HepG2 (cell line): Measurements from ENCODE around the gene CARMIL3. TPM values are rescaled to one million over a fixed set of nuclear protein-coding genes. Genes with fewer than 3 reads are reported as not detected.
A peak's percentile ranks its signal among the peaks of the same experiment; 100 is the strongest.

Source experiments
- CREM ChIP-seq, 2 experiments: sonication (generic) in 1 of 2; formaldehyde crosslinking in 1 of 2; IDR thresholded peaks; 2 replicates each; pipeline versions ENCODE4 v1.4.0 to v1.6.1; 2016 to 2020; ENCODE audit warnings: antibody characterized with exemption in 1 of 2, mild to moderate bottlenecking in 1 of 2, missing genetic modification reagents in 1 of 2
- ELK4 ChIP-seq: sonication (generic); formaldehyde crosslinking; IDR thresholded peaks from 2 replicates; pipeline ENCODE4 v1.9.0; 2021; ENCODE audit warnings: missing genetic modification reagents, borderline replicate concordance
- ETV5 ChIP-seq: IDR thresholded peaks from 2 replicates; pipeline ENCODE4 v1.6.1; 2018; ENCODE audit warnings: missing biosample characterization, missing genetic modification reagents, inconsistent platforms, borderline replicate concordance
- FOXC1 ChIP-seq: sonication (generic); formaldehyde crosslinking; IDR thresholded peaks from 2 replicates; pipeline ENCODE4 v1.8.0; 2022; ENCODE audit warnings: mild to moderate bottlenecking, missing genetic modification reagents, borderline replicate concordance
- HCFC1 ChIP-seq: fragments of 150-350 bp; IDR thresholded peaks from 2 replicates; pipeline ENCODE4 v1.6.1; 2014; ENCODE audit warnings: low read depth, low read length
- HNRNPUL1 ChIP-seq: fragments of 200-400 bp; formaldehyde crosslinking; IDR thresholded peaks from 2 replicates; pipeline ENCODE4 v1.6.1; 2017; ENCODE audit warnings: low read depth, mild to moderate bottlenecking, low read length, moderate library complexity
- IKZF5 ChIP-seq: IDR thresholded peaks from 2 replicates; pipeline ENCODE4 v1.6.1; 2018; ENCODE audit warnings: missing genetic modification reagents, mild to moderate bottlenecking, missing compliant biosample characterization
- ISL2 ChIP-seq: sonication (generic); formaldehyde crosslinking; IDR thresholded peaks from 2 replicates; pipeline ENCODE4 v1.5.0; 2020; ENCODE audit warnings: missing genetic modification reagents
- JARID2 ChIP-seq: sonication (generic); formaldehyde crosslinking; IDR thresholded peaks from 2 replicates; pipeline ENCODE4 v1.8.1; 2023; ENCODE audit warnings: missing genetic modification reagents, inconsistent platforms; ENCODE audit not compliant: insufficient replicate concordance
- KLF9 ChIP-seq: IDR thresholded peaks from 2 replicates; pipeline ENCODE4 v1.6.1; 2016; ENCODE audit warnings: low read depth
- MAF1 ChIP-seq: sonication (generic); formaldehyde crosslinking; IDR thresholded peaks from 2 replicates; pipeline ENCODE4 v1.5.0; 2020; ENCODE audit warnings: missing genetic modification reagents, borderline replicate concordance
- ONECUT2 ChIP-seq: sonication (generic); formaldehyde crosslinking; IDR thresholded peaks from 2 replicates; pipeline ENCODE4 v1.4.0; 2020; ENCODE audit warnings: missing genetic modification reagents
- PAF1 ChIP-seq: IDR thresholded peaks from 2 replicates; pipeline ENCODE4 v1.6.1; 2016; ENCODE audit warnings: missing genetic modification reagents, missing compliant biosample characterization
- PAX8 ChIP-seq: sonication (generic); formaldehyde crosslinking; IDR thresholded peaks from 2 replicates; pipeline ENCODE4 v1.8.0; 2022; ENCODE audit warnings: mild to moderate bottlenecking, missing genetic modification reagents, borderline replicate concordance
- PBX2 ChIP-seq: IDR thresholded peaks from 2 replicates; pipeline ENCODE4 v1.6.1; 2016; ENCODE audit warnings: control low read depth
- PCBP1 ChIP-seq: fragments of 200-400 bp; formaldehyde crosslinking; IDR thresholded peaks from 2 replicates; pipeline ENCODE4 v1.6.1; 2017; ENCODE audit warnings: mild to moderate bottlenecking, low read depth, low read length, borderline replicate concordance
- PHF21A ChIP-seq: sonication (generic); formaldehyde crosslinking; IDR thresholded peaks from 2 replicates; pipeline ENCODE4 v1.5.0; 2020; ENCODE audit warnings: mild to moderate bottlenecking, missing genetic modification reagents
- RORA ChIP-seq: sonication (generic); formaldehyde crosslinking; IDR thresholded peaks from 2 replicates; pipeline ENCODE4 v1.5.0; 2020; ENCODE audit warnings: mild to moderate bottlenecking, missing genetic modification reagents, moderate library complexity
- YEATS4 ChIP-seq: sonication (generic); formaldehyde crosslinking; IDR thresholded peaks from 2 replicates; pipeline ENCODE4 v1.4.0; 2020; ENCODE audit warnings: missing genetic modification reagents, borderline replicate concordance
- ZKSCAN1 ChIP-seq: fragments of 150-350 bp; IDR thresholded peaks from 2 replicates; pipeline ENCODE4 v1.6.1; 2014; ENCODE audit warnings: low read length
- ZNF251 ChIP-seq: sonication (generic); formaldehyde crosslinking; IDR thresholded peaks from 2 replicates; pipeline ENCODE4 v1.9.0; 2021; ENCODE audit warnings: mild to moderate bottlenecking, missing genetic modification reagents
- ZNF335 ChIP-seq: sonication (generic); formaldehyde crosslinking; IDR thresholded peaks from 2 replicates; pipeline ENCODE4 v1.4.0; 2020; ENCODE audit warnings: missing genetic modification reagents
- ZNF484 ChIP-seq: sonication (generic); formaldehyde crosslinking; IDR thresholded peaks from 2 replicates; pipeline ENCODE4 v1.5.1; 2020; ENCODE audit warnings: mild to moderate bottlenecking, low read depth, missing genetic modification reagents, borderline replicate concordance
- ZNF543 ChIP-seq: sonication (generic); formaldehyde crosslinking; IDR thresholded peaks from 2 replicates; pipeline ENCODE4 v1.4.0; 2020; ENCODE audit warnings: mild to moderate bottlenecking, missing genetic modification reagents
- ZNF660 ChIP-seq: sonication (generic); formaldehyde crosslinking; IDR thresholded peaks from 2 replicates; pipeline ENCODE4 v1.5.1; 2020; ENCODE audit warnings: mild to moderate bottlenecking, low read depth, missing genetic modification reagents, borderline replicate concordance
- ZNF713 ChIP-seq: sonication (generic); formaldehyde crosslinking; IDR thresholded peaks from 2 replicates; pipeline ENCODE4 v1.4.0; 2020; ENCODE audit warnings: mild to moderate bottlenecking, missing genetic modification reagents
- ZNF788 ChIP-seq: sonication (generic); formaldehyde crosslinking; IDR thresholded peaks from 2 replicates; pipeline ENCODE4 v1.5.0; 2020; ENCODE audit warnings: mild to moderate bottlenecking, missing genetic modification reagents, borderline replicate concordance
- ZSCAN25 ChIP-seq: sonication (generic); formaldehyde crosslinking; IDR thresholded peaks from 2 replicates; pipeline ENCODE4 v1.8.0; 2022; ENCODE audit warnings: mild to moderate bottlenecking, missing genetic modification reagents
- polyA plus RNA-seq, 8 experiments: library from polyadenylated mRNA; depleted of rRNA in 3 of 8; stranded (reverse) in 7 of 8; unstranded in 1 of 8; fragments of >200 nt; fragmentation: Illumina TruSeq in 4 of 8; extraction: Trizol in 4 of 8; gene quantifications; 2 replicates each; pipeline versions ENCODE4 v1.2.1 to v1.2.3, GENCODE V29; 2011 to 2016; ENCODE audit warnings: low read depth in 4 of 8, missing spikeins in 1 of 8, mixed read lengths in 1 of 8; ENCODE audit not compliant: insufficient read depth in 1 of 8
- total RNA-seq, 5 experiments: library from RNA; depleted of rRNA; stranded (reverse); fragments of >200 nt; fragmentation: Illumina TruSeq; extraction: Trizol; gene quantifications; 2 replicates each; pipeline ENCODE4 v1.2.3, GENCODE V29; 2016; ENCODE audit warnings: low read depth in 1 of 5

Gene CARMIL3
- total and polyA plus RNA-seq, 2 of the 13 experiments (the other 11 are each of a cell fraction or from before 2014, with no cell fraction given), result 0.27 to 0.55 TPM

GRCh38 chr14:24052656-24053547 is 1.1 kb downstream of the CARMIL3 start (continued):
- TF ChIP-seq HNRNPUL1, result no peak
- no peak for TF ChIP-seq ONECUT2
- no peak for TF ChIP-seq ZNF484 (CRISPR knock-in tag)
- TF ChIP-seq ZSCAN25 (CRISPR knock-in tag), result 0 out of 2 replicates have a peak, but pooled peaks have one; percentile 10
- no peak for TF ChIP-seq MAF1 (CRISPR knock-in tag)
- no peak for TF ChIP-seq ZKSCAN1
- no peak for TF ChIP-seq ISL2 (CRISPR knock-in tag)
- peak; percentile 61; the same call in 1 of the 2 replicates for TF ChIP-seq ZNF251 (CRISPR knock-in tag)
- no peak for TF ChIP-seq PBX2 (CRISPR knock-in tag)
- TF ChIP-seq ELK4 (CRISPR knock-in tag), result 0 out of 2 replicates have a peak, but pooled peaks have one; percentile 2
- TF ChIP-seq PAF1 (CRISPR knock-in tag), result no peak
- TF ChIP-seq ZNF660, result 0 out of 2 replicates have a peak, but pooled peaks have one; percentile 10
- peak; percentile 17; the same call in 1 of the 2 replicates for TF ChIP-seq FOXC1 (CRISPR knock-in tag)
- no peak for TF ChIP-seq CREM (IDR thresholded peaks at IDR 0.05)
- no peak for TF ChIP-seq CREM (CRISPR knock-in tag; IDR thresholded peaks at IDR 0.05)
- no peak for TF ChIP-seq IKZF5 (CRISPR knock-in tag)
- TF ChIP-seq ZNF788 (CRISPR knock-in tag), result no peak
- no peak for TF ChIP-seq RORA
- TF ChIP-seq YEATS4 (CRISPR knock-in tag), result no peak
- TF ChIP-seq KLF9 (CRISPR knock-in tag), result no peak
- no peak for TF ChIP-seq PHF21A (CRISPR knock-in tag)
- 0 out of 2 replicates have a peak, but pooled peaks have one; percentile 9 for TF ChIP-seq PCBP1
- TF ChIP-seq PAX8, result no peak
- TF ChIP-seq ZNF713, result no peak
- no peak for TF ChIP-seq ETV5 (CRISPR knock-in tag)
- no peak for TF ChIP-seq JARID2
- no peak for TF ChIP-seq HCFC1
- no peak for TF ChIP-seq ZNF543 (CRISPR knock-in tag)
- TF ChIP-seq ZNF335, result no peak
